Astrocyte of the spinal cord (primary cell): Measurements from ENCODE around the gene FGD4.
"Not testable (repeated sequence)": the region's sequence is repeated elsewhere in the genome, so short reads cannot be mapped to it uniquely, and the experiment has no call there.

Source experiments
- DNase-seq: peaks from one replicate; pipeline ENCODE4 v3.0.0; 2011; ENCODE audit warnings: low read depth, low spot score
- H3K4me3 ChIP-seq: 2 replicates; pipeline ENCODE4 v1.5.1; 2011; ENCODE audit warnings: low read depth, mild to moderate bottlenecking, low read length, moderate library complexity
- CTCF ChIP-seq: IDR thresholded peaks from 2 replicates; pipeline ENCODE4 v1.5.1; 2012; ENCODE audit warnings: low read depth, mild to moderate bottlenecking, low read length, inconsistent platforms
- in situ Hi-C: cut with HindIII; loops from 2 replicates; pipeline ENCODE4 v1.10.0; 2017; ENCODE audit warnings: low sequenced_read_pairs

Gene FGD4

GRCh38 chr12:32507942-32508320 lies 108.6 kb downstream of the FGD4 start:
- H3K4me3 ChIP-seq: no peak overlapping the region
- no peak for DNase-seq
- in situ Hi-C loops: no loop called here
- TF ChIP-seq CTCF: no peak

GRCh38 chr12:32508626-32509025 lies 109.3 kb downstream of the FGD4 start:
- no peak overlapping the region for H3K4me3 ChIP-seq
- in situ Hi-C loops: no loop called here
- TF ChIP-seq CTCF: no peak
- no peak for DNase-seq

- no peak for DNase-seq
- H3K4me3 ChIP-seq: no peak overlapping the region
- in situ Hi-C loops: no loop called here
- no peak for TF ChIP-seq CTCF
These were observed 110.2 kb downstream of the FGD4 start for GRCh38 chr12:32509328-32510091.

- H3K4me3 ChIP-seq, in situ Hi-C loops, DNase-seq: not testable (repeated sequence)
These were observed 112.6 kb downstream of the FGD4 start for GRCh38 chr12:32511976-32512375.

GRCh38 chr12:32512379-32512778 lies 113.0 kb downstream of the FGD4 start:
- in situ Hi-C loops: no loop called here
- DNase-seq: no peak
- no peak overlapping the region for H3K4me3 ChIP-seq
- TF ChIP-seq CTCF: no peak

GRCh38 chr12:32512910-32513309 lies 113.6 kb downstream of the FGD4 start:
- no peak for TF ChIP-seq CTCF
- no peak overlapping the region for H3K4me3 ChIP-seq
- no peak for DNase-seq
- in situ Hi-C loops: no loop called here

GRCh38 chr12:32515137-32515873 lies 115.9 kb downstream of the FGD4 start:
- in situ Hi-C loops: no loop called here
- no peak for DNase-seq
- no peak for TF ChIP-seq CTCF
- no peak overlapping the region for H3K4me3 ChIP-seq
